Hematopoietic multipotent progenitor cell (in vitro differentiated cells): ENCODE measurements around the gene ITGAX. TPM values are rescaled to one million over a fixed set of nuclear protein-coding genes. Genes with fewer than 3 reads are reported as not detected.
"Not testable (repeated sequence)": the region's sequence is repeated elsewhere in the genome, so short reads cannot be mapped to it uniquely, and the experiment has no call there.

Experiments
- DNase-seq, 3 donors: peaks; one replicate each; pipeline ENCODE4 v3.0.0-alpha.2; 2011 to 2015; ENCODE audit warnings: low read depth in 2 of 3, low spot score in 2 of 3
- total RNA-seq: library from RNA; depleted of rRNA; stranded (reverse); fragments of >200 nt; gene quantifications from one replicate; pipeline ENCODE4 v1.2.3, GENCODE V29; 2012

Gene ITGAX
- 18.6 TPM for total RNA-seq

- DNase-seq = peak in 2 of 3 donors; percentile 82 to 83
These were observed at the start of gene ITGAX for GRCh38 chr16:31354394-31355291. TSS of gene ITGAX (plus strand) at chr16:31355176. CDS start at chr16:31355255, 79 bp downstream.

- DNase-seq = no peak
These were observed 49.8 kb upstream of the ITGAX start for GRCh38 chr16:31305219-31305618.

GRCh38 chr16:31308381-31308780 is 46.6 kb upstream of the ITGAX start:
- not testable (repeated sequence) for DNase-seq

- DNase-seq = no peak
These were observed 32.5 kb upstream of the ITGAX start for GRCh38 chr16:31322500-31322899.

- no peak for DNase-seq
These were observed 30.9 kb upstream of the ITGAX start for GRCh38 chr16:31323959-31324629.

- DNase-seq = no peak
These were observed 29.8 kb upstream of the ITGAX start for GRCh38 chr16:31325171-31325570.

- peak in 1 of 3 donors; percentile 42 for DNase-seq
These were observed 27.2 kb upstream of the ITGAX start for GRCh38 chr16:31327646-31328225.

GRCh38 chr16:31328322-31329052 is 26.5 kb upstream of the ITGAX start:
- no peak for DNase-seq

- DNase-seq = no peak
These were observed 25.1 kb upstream of the ITGAX start for GRCh38 chr16:31329671-31330552.

- DNase-seq = no peak
These were observed 24.5 kb upstream of the ITGAX start for GRCh38 chr16:31330553-31330890.

- DNase-seq = peak in 2 of 3 donors; percentile 72 to 78
These were observed 23.7 kb upstream of the ITGAX start for GRCh38 chr16:31331141-31331764.

GRCh38 chr16:31331807-31332301 is 23.1 kb upstream of the ITGAX start:
- DNase-seq = no peak

- no peak for DNase-seq
These were observed 22.4 kb upstream of the ITGAX start for GRCh38 chr16:31332544-31332943.

GRCh38 chr16:31333686-31334649 is 21.0 kb upstream of the ITGAX start:
- DNase-seq = peak in 2 of 3 donors; percentile 75 to 88

- DNase-seq = no peak
These were observed 20.0 kb upstream of the ITGAX start for GRCh38 chr16:31334934-31335333.

GRCh38 chr16:31335431-31335830 is 19.5 kb upstream of the ITGAX start:
- no peak for DNase-seq

- DNase-seq = not testable (repeated sequence)
These were observed 16.8 kb upstream of the ITGAX start for GRCh38 chr16:31338166-31338685.

GRCh38 chr16:31344712-31345111 is 10.3 kb upstream of the ITGAX start:
- DNase-seq = no peak
